ENCODE results near the gene DPYD.

Gene DPYD

GRCh38 chr1:97091679-97092078 is 829.2 kb downstream of the DPYD start:
- DNase-seq (ENCODE audit: low spot score), result no peak

- no peak for DNase-seq (ENCODE audit: low spot score)
These were observed 829.6 kb downstream of the DPYD start for GRCh38 chr1:97091263-97091662.

DNA sequence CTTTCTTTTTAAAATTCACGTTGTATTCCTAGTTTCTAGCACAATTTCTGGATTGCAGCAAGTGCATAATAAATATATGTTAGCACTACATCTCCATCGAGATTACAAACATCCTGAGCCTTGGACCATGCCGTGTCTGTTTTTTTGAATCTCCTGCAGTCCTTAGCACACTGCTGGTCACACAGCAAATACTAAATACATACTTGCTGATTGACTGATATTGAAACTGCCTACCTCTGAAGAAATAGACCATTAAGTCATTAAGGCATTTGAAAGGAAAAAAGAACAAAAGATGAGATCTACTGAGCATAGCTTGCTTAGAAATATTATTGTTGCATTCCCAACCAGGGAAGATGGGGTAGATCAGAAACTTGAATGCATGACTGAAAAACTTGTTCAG is 830.1 kb downstream of the DPYD start:
- DNase-seq (ENCODE audit: low spot score), result no peak

DNA sequence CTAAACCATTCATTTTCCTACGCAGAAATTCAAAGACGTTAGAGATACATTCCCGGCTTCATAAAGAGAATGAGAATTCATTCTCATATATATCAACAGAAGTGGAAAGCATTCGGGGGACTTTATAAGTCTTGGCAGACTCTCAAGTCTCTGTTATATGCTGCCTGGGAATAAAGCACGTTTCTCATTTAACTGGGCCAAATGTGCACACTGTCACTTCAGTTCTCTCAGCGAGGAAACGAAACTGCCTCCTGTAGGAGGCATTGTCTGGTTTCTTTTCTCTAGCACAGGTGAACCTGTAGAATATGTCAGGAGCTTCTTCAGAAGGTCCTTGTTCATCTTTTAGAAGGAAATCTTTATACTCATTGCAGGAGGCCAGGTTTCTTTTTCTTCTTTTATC is 831.7 kb downstream of the DPYD start:
- DNase-seq (ENCODE audit: low spot score), result no peak

- DNase-seq (ENCODE audit: low spot score), result no peak
These were observed 832.4 kb downstream of the DPYD start for GRCh38 chr1:97088391-97088790.

GRCh38 chr1:97084546-97084945 is 836.3 kb downstream of the DPYD start:
- no peak for DNase-seq (ENCODE audit: low spot score)

- no peak for DNase-seq (ENCODE audit: low spot score)
These were observed 838.5 kb downstream of the DPYD start for GRCh38 chr1:97082160-97082848.

DNA sequence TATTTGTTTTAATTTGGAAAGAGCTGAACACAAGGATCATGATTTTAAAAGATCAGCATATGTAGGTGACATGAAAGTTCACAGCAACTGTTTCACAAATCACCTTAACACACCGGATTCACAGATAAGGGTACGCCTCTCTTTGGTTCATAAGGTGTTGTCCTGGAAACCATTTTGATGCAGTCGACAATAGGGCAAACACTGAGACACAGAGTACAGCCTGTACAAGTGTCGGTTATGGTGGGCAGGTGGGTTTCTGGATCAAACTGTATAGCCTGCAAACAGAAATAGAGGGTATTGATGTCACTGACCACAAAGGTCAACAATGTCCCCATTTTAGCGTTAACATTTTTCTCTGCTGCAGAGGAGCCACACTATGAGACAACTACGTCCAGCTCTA is 842.0 kb downstream of the DPYD start:
- DNase-seq (ENCODE audit: low spot score), result no peak

GRCh38 chr1:97077221-97077620 is 843.6 kb downstream of the DPYD start:
- no peak for DNase-seq (ENCODE audit: low spot score)

- no peak for DNase-seq (ENCODE audit: low spot score)
These were observed 846.1 kb downstream of the DPYD start for GRCh38 chr1:97074771-97075170.

DNA sequence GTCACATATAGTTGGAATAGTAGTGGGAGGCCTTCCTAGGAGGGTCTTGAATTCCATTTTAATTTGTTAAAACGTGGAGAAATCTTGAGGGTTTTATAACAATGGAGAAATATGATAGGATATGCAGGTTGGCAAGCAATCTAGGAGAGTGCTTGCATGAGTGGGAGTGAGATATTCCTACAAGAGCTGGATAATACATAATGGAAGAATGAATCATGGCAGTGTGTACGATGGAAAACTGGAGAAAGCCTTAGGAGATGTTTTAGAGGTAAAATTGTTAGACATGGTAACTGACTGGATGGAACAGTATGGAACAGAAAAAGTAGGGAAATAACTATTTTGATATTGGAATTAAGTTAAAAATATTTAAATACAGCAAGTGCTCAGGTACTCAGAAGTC is 846.9 kb downstream of the DPYD start:
- no peak for DNase-seq (ENCODE audit: low spot score)

DNA sequence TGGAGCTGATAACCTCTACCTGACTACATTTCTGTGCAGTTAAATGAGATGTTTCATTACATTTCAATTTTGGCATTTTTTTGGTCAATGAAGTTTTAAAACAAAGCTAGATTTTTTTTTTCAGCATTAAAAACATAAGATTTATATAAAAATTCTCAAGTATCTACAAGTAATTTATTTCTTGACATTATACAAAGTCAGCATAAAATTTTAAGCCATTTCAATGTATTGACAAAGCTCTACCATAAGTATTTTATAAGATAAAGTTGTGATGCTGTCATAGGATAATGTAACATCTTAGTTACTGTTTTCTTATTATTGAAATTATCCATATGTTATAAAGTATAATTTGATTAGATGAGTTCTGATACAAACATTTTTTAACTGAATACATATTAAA is 847.7 kb downstream of the DPYD start:
- DNase-seq (ENCODE audit: low spot score), result no peak

- no peak for DNase-seq (ENCODE audit: low spot score)
These were observed 849.7 kb downstream of the DPYD start for GRCh38 chr1:97071173-97071572.

GRCh38 chr1:97070376-97070775 is 850.5 kb downstream of the DPYD start:
- no peak for DNase-seq (ENCODE audit: low spot score)

- DNase-seq (ENCODE audit: low spot score), result no peak
These were observed 851.5 kb downstream of the DPYD start for GRCh38 chr1:97069312-97069711.

DNA sequence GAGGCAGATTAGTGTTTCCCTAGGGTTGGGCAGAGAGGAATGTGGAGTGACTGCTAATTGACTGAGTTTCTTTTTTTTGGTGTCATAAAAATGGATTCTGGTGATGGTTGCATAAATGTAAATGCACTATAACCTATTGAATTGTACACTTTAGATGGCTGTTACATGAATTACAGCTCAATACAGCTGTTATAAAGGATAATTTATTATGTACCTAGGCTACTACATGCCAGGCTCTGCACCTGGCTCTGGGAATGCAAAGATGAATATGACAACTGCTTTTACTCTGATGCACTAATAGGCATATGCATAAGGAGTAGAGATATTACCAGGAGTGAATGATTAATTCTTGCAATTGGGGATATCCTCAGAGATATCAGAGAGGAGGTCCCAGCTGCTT is 854.0 kb downstream of the DPYD start:
- no peak for DNase-seq (ENCODE audit: low spot score)

DNA sequence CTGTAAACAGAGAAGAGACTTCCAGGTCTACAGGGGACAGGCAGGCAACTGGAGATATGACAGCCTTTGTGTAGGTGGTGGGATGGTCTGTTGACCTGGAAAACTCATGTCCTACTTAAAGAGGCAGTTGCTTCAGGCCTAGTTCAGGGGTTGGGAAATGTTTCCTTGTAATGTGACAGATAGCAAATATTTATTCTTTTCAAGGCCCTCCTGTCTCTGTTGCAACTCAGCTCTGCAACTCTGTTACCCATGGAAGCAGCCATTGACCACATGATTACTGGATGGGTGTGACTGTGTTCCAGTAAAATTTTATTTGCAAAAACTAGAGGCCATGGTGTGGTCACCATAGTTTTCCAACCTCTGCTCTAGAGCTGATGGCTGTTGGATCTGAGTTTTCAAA is 857.3 kb downstream of the DPYD start:
- DNase-seq (ENCODE audit: low spot score), result no peak

- DNase-seq (ENCODE audit: low spot score), result no peak
These were observed 859.2 kb downstream of the DPYD start for GRCh38 chr1:97061604-97062003.

DNA sequence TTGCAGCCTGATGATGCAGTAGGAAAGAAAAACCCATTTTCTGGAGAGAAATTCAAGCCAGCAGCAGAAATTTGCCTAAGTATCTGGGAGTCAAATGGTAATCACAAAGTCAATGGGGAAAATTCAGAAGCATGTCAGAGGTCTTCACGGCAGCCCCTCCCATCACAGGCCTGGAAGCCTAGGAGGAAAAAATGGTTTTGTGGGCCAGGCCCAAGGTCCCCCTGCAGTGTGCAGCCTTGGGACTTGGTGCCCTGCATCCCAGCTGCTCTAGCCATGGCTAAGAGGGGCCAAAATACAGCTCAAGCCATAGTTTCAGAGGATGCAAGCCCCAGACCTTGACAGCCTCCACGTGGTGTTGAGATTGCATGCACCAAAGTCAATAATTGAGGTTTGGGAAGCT is 864.4 kb downstream of the DPYD start:
- no peak for DNase-seq (ENCODE audit: low spot score)

GRCh38 chr1:97053268-97053667 is 867.6 kb downstream of the DPYD start:
- no peak for DNase-seq (ENCODE audit: low spot score)

- DNase-seq (ENCODE audit: low spot score), result no peak
These were observed 869.0 kb downstream of the DPYD start for GRCh38 chr1:97051823-97052222.

GRCh38 chr1:97050506-97050905 is 870.3 kb downstream of the DPYD start:
- DNase-seq (ENCODE audit: low spot score), result no peak

GRCh38 chr1:97047421-97047793 is 873.4 kb downstream of the DPYD start:
- DNase-seq (ENCODE audit: low spot score), result no peak

DNA sequence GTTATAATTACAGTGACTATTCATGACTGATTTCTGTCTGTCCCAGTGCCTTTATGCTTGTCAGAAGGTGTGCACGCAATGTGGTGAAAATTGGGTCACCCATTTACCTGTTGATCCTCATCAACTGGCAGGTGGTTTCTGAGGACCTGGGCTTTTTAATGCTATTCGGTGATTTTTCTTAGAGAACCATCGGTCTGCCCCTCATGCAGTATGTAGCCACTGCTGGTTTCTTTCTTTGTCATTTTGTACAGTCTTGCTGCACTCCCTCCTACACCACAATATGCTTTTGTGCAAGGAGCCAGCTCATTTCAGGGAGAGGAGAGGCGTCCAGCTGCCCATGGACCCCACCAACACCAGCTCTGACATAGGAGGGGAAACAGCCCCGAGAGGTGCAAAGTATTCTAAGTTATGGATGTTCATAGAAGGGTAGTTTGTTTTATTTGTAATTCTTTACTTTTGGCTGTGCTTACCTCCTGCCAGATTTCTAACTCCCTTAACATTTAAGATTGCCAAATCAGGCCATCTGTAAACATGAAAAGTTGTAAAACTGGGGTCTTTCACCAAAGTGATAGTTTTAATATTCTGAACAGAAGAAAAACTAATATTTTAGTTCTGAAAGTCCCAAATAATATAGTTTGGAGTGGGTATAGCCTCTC is 873.9 kb downstream of the DPYD start:
- no peak for DNase-seq (ENCODE audit: low spot score)

All from cerebellar cortex (tissue), 1 donor.